Type B pancreatic cell (in vitro differentiated cells): ENCODE measurements around the gene ASGR1. TPM values are rescaled to one million over a fixed set of nuclear protein-coding genes. Genes with fewer than 3 reads are reported as not detected.
"Not testable (repeated sequence)": the region's sequence is repeated elsewhere in the genome, so short reads cannot be mapped to it uniquely, and the experiment has no call there.

ENCODE experiments used
- DNase-seq: peaks from one replicate; pipeline ENCODE4 v3.0.0; 2021; ENCODE audit warnings: mixed read lengths; ENCODE audit not compliant: unreplicated experiment; ENCODE audit errors: extremely low spot score
- H3K27ac Mint-ChIP-seq: 2 replicates; pipeline ENCODE4 v1.8.0; 2021; ENCODE audit warnings: mild to moderate bottlenecking, mixed read lengths
- H3K27me3 Mint-ChIP-seq: 2 replicates; pipeline ENCODE4 v1.8.0; 2021; ENCODE audit warnings: mixed read lengths
- H3K36me3 Mint-ChIP-seq: 2 replicates; pipeline ENCODE4 v1.8.0; 2021; ENCODE audit warnings: mixed read lengths
- H3K4me1 Mint-ChIP-seq: one replicate; pipeline ENCODE4 v1.8.0; 2021; ENCODE audit warnings: mixed read lengths; ENCODE audit not compliant: unreplicated experiment
- H3K4me3 Mint-ChIP-seq: 2 replicates; pipeline ENCODE4 v1.8.0; 2021; ENCODE audit warnings: mild to moderate bottlenecking, mixed read lengths
- H3K9me3 Mint-ChIP-seq: 2 replicates; pipeline ENCODE4 v1.8.0; 2021; ENCODE audit warnings: mixed read lengths
- total RNA-seq: library from RNA; stranded (reverse); gene quantifications from 2 replicates; pipeline ENCODE4 v1.2.1, GENCODE V29; 2021; ENCODE audit warnings: low replicate concordance
- TF ChIP-seq, protein P1 (sequence below): fragments of 200-600 bp; sonication (generic); conservative IDR thresholded peaks from 2 replicates; pipeline ENCODE4 v1.5.0; 2021; ENCODE audit warnings: antibody characterized with exemption, mild to moderate bottlenecking

The ASGR1 gene
- total RNA-seq, 1 donor from 2014 or later: 9.7 TPM

DNA sequence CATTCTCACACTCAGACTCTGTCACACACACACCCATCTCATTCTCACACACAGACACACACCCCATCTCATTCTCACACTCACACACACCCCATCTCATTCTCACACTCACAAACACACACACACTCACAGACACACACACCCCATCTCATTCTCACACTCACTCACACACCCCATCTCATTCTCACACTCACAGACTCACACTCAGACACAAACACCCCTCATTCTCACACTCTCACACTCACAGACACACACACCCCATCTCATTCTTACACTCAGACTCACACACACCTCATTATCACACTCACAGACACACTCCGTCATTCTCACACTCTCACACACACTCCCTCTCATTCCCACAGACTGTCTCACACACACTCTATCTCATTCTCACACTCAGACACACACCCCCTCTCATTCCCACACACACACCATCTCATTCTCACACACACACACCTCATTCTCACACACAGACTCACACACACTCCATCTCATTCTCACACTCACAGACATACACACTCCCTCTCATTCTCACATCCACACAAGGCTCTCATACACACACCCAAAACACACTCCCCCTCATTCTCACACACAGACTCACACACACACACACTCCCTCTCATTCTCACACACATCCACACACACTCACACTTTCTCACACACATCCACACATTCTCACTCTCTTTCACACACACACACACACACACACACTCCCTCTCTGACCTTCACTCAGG lies 2.9 kb downstream of the ASGR1 start:
- H3K27me3 Mint-ChIP-seq: no peaks in the 10 kb centered on the region
- DNase-seq: no peak
- H3K36me3 Mint-ChIP-seq: peaks cover 6% of the 10 kb centered on the region
- H3K4me3 Mint-ChIP-seq: no peak overlapping the region
- peaks cover 5% of the 10 kb centered on the region for H3K4me1 Mint-ChIP-seq
- H3K27ac Mint-ChIP-seq: no peak overlapping the region
- TF ChIP-seq, protein P1, sequence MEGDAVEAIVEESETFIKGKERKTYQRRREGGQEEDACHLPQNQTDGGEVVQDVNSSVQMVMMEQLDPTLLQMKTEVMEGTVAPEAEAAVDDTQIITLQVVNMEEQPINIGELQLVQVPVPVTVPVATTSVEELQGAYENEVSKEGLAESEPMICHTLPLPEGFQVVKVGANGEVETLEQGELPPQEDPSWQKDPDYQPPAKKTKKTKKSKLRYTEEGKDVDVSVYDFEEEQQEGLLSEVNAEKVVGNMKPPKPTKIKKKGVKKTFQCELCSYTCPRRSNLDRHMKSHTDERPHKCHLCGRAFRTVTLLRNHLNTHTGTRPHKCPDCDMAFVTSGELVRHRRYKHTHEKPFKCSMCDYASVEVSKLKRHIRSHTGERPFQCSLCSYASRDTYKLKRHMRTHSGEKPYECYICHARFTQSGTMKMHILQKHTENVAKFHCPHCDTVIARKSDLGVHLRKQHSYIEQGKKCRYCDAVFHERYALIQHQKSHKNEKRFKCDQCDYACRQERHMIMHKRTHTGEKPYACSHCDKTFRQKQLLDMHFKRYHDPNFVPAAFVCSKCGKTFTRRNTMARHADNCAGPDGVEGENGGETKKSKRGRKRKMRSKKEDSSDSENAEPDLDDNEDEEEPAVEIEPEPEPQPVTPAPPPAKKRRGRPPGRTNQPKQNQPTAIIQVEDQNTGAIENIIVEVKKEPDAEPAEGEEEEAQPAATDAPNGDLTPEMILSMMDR: no peak
- H3K9me3 Mint-ChIP-seq: no peaks in the 10 kb centered on the region

- Mint-ChIP-seq H3K9me3 (no peaks in the 10 kb centered on the region), H3K4me1 (peaks cover 5% of the 10 kb centered on the region), H3K4me3 (no peak overlapping the region), H3K36me3 (peaks cover 6% of the 10 kb centered on the region), H3K27ac (no peak overlapping the region), H3K27me3 (no peaks in the 10 kb centered on the region)
- TF ChIP-seq, protein P1: no peak
- no peak for DNase-seq
Measured at GRCh38 chr17:7175330-7175733, 3.8 kb downstream of the ASGR1 start.

DNA sequence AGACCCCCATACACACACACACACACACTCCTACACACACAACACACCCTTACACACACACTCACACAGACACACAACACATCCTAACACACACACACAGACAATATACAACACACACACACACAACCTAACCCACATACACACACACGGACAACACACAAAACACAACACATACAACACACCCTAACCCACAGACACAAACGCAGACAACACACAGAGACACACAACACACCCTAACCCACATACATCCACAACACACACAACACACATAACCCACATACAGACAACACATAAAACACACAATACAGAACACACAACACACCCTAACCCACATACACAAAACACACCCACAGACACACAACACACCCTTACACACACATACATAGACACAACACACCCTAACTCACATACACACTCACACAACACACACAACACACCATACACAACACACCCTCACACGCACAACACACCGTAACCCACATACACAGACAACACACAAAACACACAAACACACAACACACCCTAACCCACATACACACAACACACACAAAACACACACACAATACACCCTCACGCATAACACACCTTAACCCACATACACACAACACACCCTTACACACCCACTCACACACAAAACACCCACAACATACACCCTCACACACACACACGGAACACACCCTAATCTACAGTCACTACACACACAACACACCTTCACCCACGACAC lies 4.4 kb downstream of the ASGR1 start:
- no peaks in the 10 kb centered on the region for H3K27me3 Mint-ChIP-seq
- no peak for DNase-seq
- no peak overlapping the region for H3K27ac Mint-ChIP-seq
- H3K9me3 Mint-ChIP-seq: no peaks in the 10 kb centered on the region
- TF ChIP-seq, protein P1: no peak
- H3K36me3 Mint-ChIP-seq: peaks cover 6% of the 10 kb centered on the region
- no peak overlapping the region for H3K4me3 Mint-ChIP-seq
- H3K4me1 Mint-ChIP-seq: peaks cover 5% of the 10 kb centered on the region

DNA sequence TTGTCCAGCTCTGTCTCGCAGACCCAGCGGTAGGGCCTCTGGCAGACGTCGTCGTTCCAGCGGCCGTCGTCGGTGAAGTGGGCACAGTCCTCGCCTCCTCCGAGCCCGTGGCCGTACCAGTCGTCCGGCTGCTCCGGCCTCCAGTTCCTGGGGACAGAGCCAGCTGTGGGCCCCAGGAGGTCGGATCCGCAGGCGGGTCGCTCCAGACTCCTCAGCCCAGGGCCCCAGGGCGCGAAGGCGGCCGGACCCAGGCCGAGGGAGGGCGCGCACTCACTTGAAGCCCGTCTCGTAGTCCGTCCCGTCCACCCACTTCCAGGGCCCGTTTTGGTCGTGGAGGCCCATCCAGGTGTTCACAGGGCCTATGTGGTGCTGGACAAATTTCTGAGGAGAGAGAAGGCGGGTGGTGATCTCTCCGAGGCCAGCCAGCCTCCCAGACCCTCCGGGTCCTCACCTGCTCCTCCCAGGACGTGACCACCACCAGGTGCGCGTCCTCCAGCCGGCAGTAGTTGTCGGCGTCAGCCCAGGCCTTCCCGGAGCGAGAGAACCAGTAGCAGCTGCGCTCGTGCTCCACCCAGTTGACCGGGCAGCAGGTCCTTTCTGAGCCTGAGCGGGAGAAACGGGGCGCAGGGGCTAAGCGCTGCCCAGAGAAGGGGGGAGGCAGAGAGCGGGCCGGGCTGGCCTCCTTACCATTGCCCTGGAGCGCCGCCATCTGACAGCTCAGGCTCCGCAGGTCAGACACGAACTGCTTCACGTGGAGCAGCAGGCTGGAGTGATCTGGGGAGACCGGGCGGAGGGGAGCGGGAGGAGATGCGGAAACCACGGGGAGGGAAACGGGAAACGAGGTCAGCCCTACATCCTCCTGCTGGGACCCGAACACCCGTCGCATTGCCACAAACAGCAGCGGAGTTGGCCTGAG lies 5.2 kb downstream of the ASGR1 start:
- no peaks in the 10 kb centered on the region for H3K27me3 Mint-ChIP-seq
- peaks cover 5% of the 10 kb centered on the region for H3K4me1 Mint-ChIP-seq
- no peak overlapping the region for H3K27ac Mint-ChIP-seq
- H3K9me3 Mint-ChIP-seq: no peaks in the 10 kb centered on the region
- no peak for DNase-seq
- TF ChIP-seq, protein P1: no peak
- peaks cover 6% of the 10 kb centered on the region for H3K36me3 Mint-ChIP-seq
- H3K4me3 Mint-ChIP-seq: no peak overlapping the region

DNA sequence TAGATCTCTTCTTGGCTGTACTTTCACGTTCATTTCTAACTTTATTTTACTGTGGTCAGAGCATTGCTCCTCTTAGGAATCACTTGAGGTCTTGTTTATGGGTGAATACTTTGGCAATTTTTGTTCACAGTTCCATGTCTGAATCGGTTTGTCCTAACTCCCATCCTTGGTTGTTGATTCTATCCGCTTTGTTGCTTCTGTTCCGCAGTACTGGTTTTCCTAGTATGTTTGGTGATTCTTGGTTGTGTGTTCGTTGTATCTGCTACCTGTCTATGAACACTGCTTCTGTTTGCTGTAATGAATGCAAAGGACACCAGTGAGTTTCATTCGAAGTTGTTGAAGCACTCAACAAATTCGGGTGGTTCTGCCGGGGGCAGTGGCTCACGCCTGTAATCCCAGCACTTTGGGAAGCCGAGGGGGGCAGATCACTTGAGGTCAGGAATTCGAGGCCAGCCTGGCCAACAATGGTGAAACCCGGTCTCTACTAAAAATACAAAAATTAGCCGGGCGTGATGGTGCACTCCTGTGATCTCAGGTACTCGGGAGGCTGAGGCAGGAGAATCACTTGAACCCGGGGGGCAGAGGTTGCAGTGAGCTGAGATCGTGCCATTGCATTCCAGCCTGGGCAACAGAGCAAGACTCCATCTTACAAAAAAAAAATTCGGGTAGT lies 6.5 kb downstream of the ASGR1 start:
- not testable (repeated sequence) for DNase-seq, H3K4me1 Mint-ChIP-seq, H3K9me3 Mint-ChIP-seq, H3K27ac Mint-ChIP-seq, H3K36me3 Mint-ChIP-seq, H3K4me3 Mint-ChIP-seq, H3K27me3 Mint-ChIP-seq

DNA sequence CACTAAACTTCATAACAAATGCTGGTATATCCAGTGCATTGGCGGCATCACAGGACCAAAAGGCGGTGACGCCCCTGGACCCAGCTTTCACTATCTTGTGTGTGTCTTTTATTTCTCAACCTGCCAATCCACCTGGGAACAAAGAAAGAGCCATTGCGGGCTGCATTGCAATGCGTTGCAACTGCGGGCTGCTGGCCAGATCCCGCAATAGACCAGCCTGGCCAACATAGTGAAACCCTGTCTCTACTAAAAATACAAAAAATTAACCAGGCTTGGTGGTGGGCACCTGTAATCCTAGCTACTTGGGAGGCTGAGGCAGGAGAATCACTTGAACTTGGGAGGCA lies 9.6 kb downstream of the ASGR1 start:
- not testable (repeated sequence) for H3K4me3 Mint-ChIP-seq, H3K27ac Mint-ChIP-seq, H3K4me1 Mint-ChIP-seq, H3K36me3 Mint-ChIP-seq, H3K27me3 Mint-ChIP-seq, DNase-seq, H3K9me3 Mint-ChIP-seq

DNA sequence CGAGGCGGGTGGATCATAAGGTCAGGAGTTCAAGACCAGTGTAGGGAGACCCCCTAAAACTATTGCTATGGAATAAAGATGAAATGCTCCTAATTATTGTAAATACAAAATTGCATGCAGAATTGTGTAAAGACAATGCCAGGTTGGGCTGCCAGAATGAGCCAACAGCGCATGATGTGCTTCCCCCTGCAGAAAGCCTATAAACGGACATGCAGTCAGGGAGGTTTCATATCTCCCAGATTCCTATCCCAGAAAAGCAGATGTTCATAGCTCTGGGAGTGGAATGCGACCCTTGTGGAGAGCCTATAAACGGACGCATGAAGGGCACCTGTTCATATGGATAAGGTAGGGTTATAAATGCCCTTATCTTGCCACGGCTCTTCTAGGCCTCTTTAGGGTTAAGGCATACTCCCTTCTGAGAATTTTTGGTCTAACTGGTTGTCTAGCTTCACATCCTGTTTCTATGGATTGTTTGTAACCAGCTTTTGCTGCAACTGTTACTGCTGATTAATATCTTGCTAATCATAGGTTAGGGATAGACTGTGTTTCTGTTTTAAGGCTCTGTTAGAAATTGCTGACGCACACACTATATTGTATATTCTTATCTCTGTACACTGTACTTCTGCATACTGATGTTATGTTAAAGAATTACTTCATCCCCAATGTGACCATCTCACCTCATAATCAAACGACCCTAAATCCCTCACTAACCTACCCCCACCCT lies 10.2 kb downstream of the ASGR1 start:
- H3K36me3 Mint-ChIP-seq, H3K27ac Mint-ChIP-seq, H3K9me3 Mint-ChIP-seq, H3K4me3 Mint-ChIP-seq, H3K4me1 Mint-ChIP-seq, DNase-seq, H3K27me3 Mint-ChIP-seq: not testable (repeated sequence)
